Kidney (tissue), 14 donors: ENCODE measurements around the gene AKAP6. TPM values are rescaled to one million over a fixed set of nuclear protein-coding genes. Genes with fewer than 3 reads are reported as not detected.

Experiments
- DNase-seq, 5 donors: peaks; one replicate each; pipeline ENCODE4 v3.0.0-alpha.2; 2013 to 2020
- FAIRE-seq: peaks from 2 replicates; lab custom pipeline; 2012; peaks lifted over from hg19 to GRCh38; lab: Jason Lieb, UNC
- H3K27ac ChIP-seq, 2 donors: one replicate each; pipeline ENCODE4 v1.7.0; 2013; ENCODE audit warnings: low read depth in 2 of 2, low read length in 2 of 2, inconsistent platforms in 1 of 2
- H3K27me3 ChIP-seq: one replicate; pipeline ENCODE4 v1.7.1; 2013; ENCODE audit warnings: low read length, inconsistent platforms; ENCODE audit not compliant: control insufficient read depth, insufficient read depth
- H3K36me3 ChIP-seq, 3 donors: one replicate each; pipeline versions ENCODE4 v1.7.0 to v1.7.1; 2013; ENCODE audit warnings: low read length in 3 of 3, control low read depth in 1 of 3, inconsistent platforms in 1 of 3; ENCODE audit not compliant: insufficient read depth in 3 of 3, control insufficient read depth in 2 of 3
- H3K4me1 ChIP-seq, 3 donors: one replicate each; pipeline versions ENCODE4 v1.7.0 to v1.7.1; 2013; ENCODE audit warnings: low read length in 3 of 3, inconsistent platforms in 1 of 3, low read depth in 1 of 3; ENCODE audit not compliant: control insufficient read depth in 2 of 3, insufficient read depth in 2 of 3
- H3K4me3 ChIP-seq, 3 donors: one replicate each; pipeline versions ENCODE4 v1.7.0 to v1.8.1; 2013; ENCODE audit warnings: low read length in 3 of 3, control low read depth in 1 of 3, inconsistent platforms in 1 of 3
- H3K9ac ChIP-seq, 3 donors: one replicate each; pipeline versions ENCODE4 v1.7.0 to v1.7.1; 2013; ENCODE audit warnings: low read length in 3 of 3, control low read depth in 1 of 3, inconsistent platforms in 1 of 3
- H3K9me3 ChIP-seq, 3 donors: one replicate each; pipeline versions ENCODE4 v1.7.0 to v1.7.1; 2013; ENCODE audit warnings: low read length in 3 of 3, control low read depth in 1 of 3, inconsistent platforms in 1 of 3; ENCODE audit not compliant: control insufficient read depth in 2 of 3, insufficient read depth in 1 of 3
- CTCF ChIP-seq: IDR thresholded peaks from 3 replicates; pipeline ENCODE4 v1.5.1; 2012; ENCODE audit warnings: mild to moderate bottlenecking, moderate library complexity, borderline replicate concordance; ENCODE audit not compliant: insufficient read depth; ENCODE audit errors: extremely low read depth
- intact Hi-C: fragments of 100-400 bp; cut with DNase I; formaldehyde crosslinking; loops from one replicate; pipeline ENCODE4 v1.11.1; 2022
- polyA plus RNA-seq: library from polyadenylated mRNA; stranded (reverse); fragments of 350-450 nt; fragmentation: Illumina TruSeq; extraction: RNeasy Lipid Tissue Mini Kit (QIAGEN cat#74804); gene quantifications from one replicate; pipeline ENCODE4 v1.2.3, GENCODE V29; 2014; ENCODE audit warnings: low read depth, low replicate concordance; ENCODE audit not compliant: insufficient read depth
- total RNA-seq: library from RNA; stranded (reverse); fragmentation: NEBNext Ultra II Directional; extraction: Animal tissue kit (Norgen Biotek cat#: 25700); gene quantifications from one replicate; pipeline ENCODE4 v1.2.1, GENCODE V29; 2021
- donor health status: control.
- donor health status: control.
- donor health status: control.
- donor health status: control.
- donor health status: control.
- donor health status: DM: yes; HTN: yes; CAD: no.
- donor health status: Normal renal cell carcinoma (clear cell type).

AKAP6 gene
- total and polyA plus RNA-seq, 2 donors from 2014 or later, result 0.92 to 10.5 TPM

- no peak overlapping the region for H3K27ac ChIP-seq
- H3K9ac ChIP-seq, result no peak overlapping the region
- FAIRE-seq, result no peak
Observed at GRCh38 chr14:32419429-32419828, 90.3 kb downstream of the AKAP6 start.

GRCh38 chr14:32421781-32422180, 92.7 kb downstream of the AKAP6 start:
- Histone ChIP-seq H3K36me3 (no peaks in the 10 kb centered on the region), H3K9me3 (no peaks in the 10 kb centered on the region), H3K9ac (no peak overlapping the region), H3K4me3 (no peak overlapping the region), H3K27ac (no peak overlapping the region), H3K4me1 (peaks cover 0 to 7% (median 0%) of the 10 kb centered on the region in 3 donors), H3K27me3 (no peaks in the 10 kb centered on the region)
- intact Hi-C loops, result no loop called here
- no peak for TF ChIP-seq CTCF
- DNase-seq (no peak), FAIRE-seq (no peak)

More at GRCh38 chr14:32419429-32419828, 90.3 kb downstream of the AKAP6 start:
- no peak for DNase-seq
- Histone ChIP-seq H3K4me1 (peaks cover 0 to 7% (median 0%) of the 10 kb centered on the region in 3 donors), H3K9me3 (no peaks in the 10 kb centered on the region), H3K4me3 (no peak overlapping the region), H3K27me3 (no peaks in the 10 kb centered on the region), H3K36me3 (no peaks in the 10 kb centered on the region)
- TF ChIP-seq CTCF, result no peak
- intact Hi-C loops, result no loop called here

- TF ChIP-seq CTCF, result no peak
- H3K9ac ChIP-seq, result no peak overlapping the region
- intact Hi-C loops, result no loop called here
Observed at GRCh38 chr14:32422440-32422839, 93.3 kb downstream of the AKAP6 start.

GRCh38 chr14:32426028-32426427, 96.9 kb downstream of the AKAP6 start:
- Histone ChIP-seq H3K27me3 (no peaks in the 10 kb centered on the region), H3K36me3 (no peaks in the 10 kb centered on the region), H3K4me1 (no peaks in the 10 kb centered on the region), H3K9ac (no peak overlapping the region), H3K9me3 (no peaks in the 10 kb centered on the region), H3K4me3 (no peak overlapping the region), H3K27ac (no peak overlapping the region)
- intact Hi-C loops, result no loop called here
- DNase-seq, result no peak
- FAIRE-seq, result no peak
- TF ChIP-seq CTCF, result no peak

More at GRCh38 chr14:32422440-32422839, 93.3 kb downstream of the AKAP6 start:
- Histone ChIP-seq H3K36me3 (no peaks in the 10 kb centered on the region), H3K4me3 (no peak overlapping the region), H3K4me1 (peaks cover 0 to 7% (median 0%) of the 10 kb centered on the region in 3 donors), H3K9me3 (no peaks in the 10 kb centered on the region), H3K27ac (no peak overlapping the region), H3K27me3 (no peaks in the 10 kb centered on the region)
- FAIRE-seq, result no peak
- no peak for DNase-seq
